Stomach (tissue), 9 donors: ENCODE data around the gene PAPSS1. TPM values are rescaled to one million over a fixed set of nuclear protein-coding genes. Genes with fewer than 3 reads are reported as not detected.

ENCODE experiments used
- DNase-seq, 2 donors: peaks; one replicate each; pipeline versions ENCODE4 v3.0.0 to v3.0.0-alpha.2; 2013 to 2019
- H3K27ac ChIP-seq, 5 donors: fragments of 200-600 bp in 4 of 5; sonication (generic) in 4 of 5; one replicate each; pipeline ENCODE4 v1.5.1; 2013 to 2019; ENCODE audit warnings: mild to moderate bottlenecking in 1 of 5, moderate library complexity in 1 of 5
- H3K27me3 ChIP-seq, 3 donors: fragments of 200-600 bp; sonication (generic); one replicate each; pipeline ENCODE4 v1.5.1; 2017 to 2019; ENCODE audit warnings: mixed run types in 1 of 3
- H3K36me3 ChIP-seq, 4 donors: fragments of 200-600 bp; sonication (generic); 1 replicate in 3 of 4; 2 replicates in 1 of 4; pipeline ENCODE4 v1.5.1; 2016 to 2019
- H3K4me1 ChIP-seq, 4 donors: fragments of 200-600 bp; sonication (generic); one replicate each; pipeline ENCODE4 v1.5.1; 2016 to 2019
- H3K4me3 ChIP-seq, 4 donors: fragments of 200-600 bp; sonication (generic) in 3 of 4; one replicate each; pipeline ENCODE4 v1.5.1; 2016 to 2019; ENCODE audit warnings: mild to moderate bottlenecking in 1 of 4
- H3K9me3 ChIP-seq, 4 donors: fragments of 200-600 bp; sonication (generic); one replicate each; pipeline ENCODE4 v1.5.1; 2016 to 2019
- CTCF ChIP-seq, 7 experiments: fragments of 450-650 bp in 4 of 7; fragments of 200-600 bp in 3 of 7; sonication (generic) in 3 of 7; IDR thresholded peaks; one replicate each; pipeline ENCODE4 v1.5.1; 2016 to 2019; ENCODE audit warnings: antibody characterized with exemption in 7 of 7, control low read depth in 2 of 7, mild to moderate bottlenecking in 1 of 7
- EP300 ChIP-seq: sonication (generic); formaldehyde crosslinking; IDR thresholded peaks from one replicate; pipeline ENCODE4 v1.6.1; 2017; ENCODE audit warnings: antibody characterized with exemption
- POLR2A ChIP-seq, 4 donors: fragments of 450-650 bp; IDR thresholded peaks; one replicate each; pipeline ENCODE4 v1.6.1; 2016; ENCODE audit warnings: antibody characterized with exemption in 4 of 4, control low read depth in 2 of 4, mild to moderate bottlenecking in 1 of 4, moderate library complexity in 1 of 4
- POLR2AphosphoS5 ChIP-seq, 3 donors: sonication (generic); formaldehyde crosslinking; IDR thresholded peaks; one replicate each; pipeline ENCODE4 v1.6.1; 2016; ENCODE audit warnings: antibody characterized with exemption in 3 of 3
- WGBS, 5 donors: extraction: QIAGEN DNeasy Blood & Tissue Kit in 3 of 5; methylation state at CpG; one replicate each; pipeline versions ENCODE4 v1.1.5 to v1.1.7; 2013 to 2018; 5-methylcytosine and 5-hydroxymethylcytosine counted together
- intact Hi-C: fragments of 100-400 bp; cut with DNase I; formaldehyde crosslinking; loops from one replicate; pipeline ENCODE4 v1.15.1; 2023; ENCODE audit warnings: low total_unique reads
- polyA plus RNA-seq, 3 donors: library from polyadenylated mRNA; stranded (reverse); fragments of 200-250 nt; gene quantifications; one replicate each; pipeline ENCODE4 v1.2.3, GENCODE V29; 2013
- total RNA-seq, 5 donors: library from RNA; depleted of rRNA; stranded (reverse); fragments of >200 nt; gene quantifications; one replicate each; pipeline versions ENCODE4 v1.1.0 to v1.2.3, GENCODE V29; 2014 to 2016
- donor health status: healthy with polysubstance abuse.
- donor health status: Bipolar disorder and iron deficiency.
- donor health status: healthy.

PAPSS1 gene
- total and polyA plus RNA-seq, 8 donors: 12.7 to 102 (median 46.8) TPM

- WGBS, 5 donors: 53 to 73% (median 60%) methylated on average over 3 of the region's 3 CpGs
- Histone ChIP-seq H3K27me3 (no peaks in the 10 kb centered on the region), H3K36me3 (peaks cover 10 to 26% (median 21%) of the 10 kb centered on the region in 4 donors), H3K9me3 (no peaks in the 10 kb centered on the region), H3K27ac (no peak overlapping the region), H3K4me1 (peaks cover 0 to 26% (median 2%) of the 10 kb centered on the region in 4 donors), H3K4me3 (no peak overlapping the region)
- TF ChIP-seq EP300 (no peak), POLR2AphosphoS5 (IDR thresholded peaks at IDR 0.05) (no peak)
- intact Hi-C loops: no loop called here
- DNase-seq: no peak
Measured at GRCh38 chr4:107616838-107617389, 103.1 kb downstream of the PAPSS1 start.

- no peak overlapping the region for H3K27ac ChIP-seq
- DNase-seq: no peak
- peaks cover 10 to 27% (median 22%) of the 10 kb centered on the region in 4 donors for H3K36me3 ChIP-seq
- 93 to 100% (median 97%) methylated on average over 1 of the region's 1 CpG for WGBS, 5 donors
- no peak overlapping the region for H3K4me3 ChIP-seq
- no peaks in the 10 kb centered on the region for H3K9me3 ChIP-seq
- no peak for TF ChIP-seq EP300
- TF ChIP-seq CTCF (IDR thresholded peaks at IDR 0.05): no peak
- no peak for TF ChIP-seq POLR2AphosphoS5 (IDR thresholded peaks at IDR 0.05)
- TF ChIP-seq POLR2A (IDR thresholded peaks at IDR 0.05): no peak
- intact Hi-C loops: no loop called here
- peaks cover 0 to 26% (median 2%) of the 10 kb centered on the region in 4 donors for H3K4me1 ChIP-seq
- H3K27me3 ChIP-seq: no peaks in the 10 kb centered on the region
Measured at GRCh38 chr4:107615809-107616208, 104.2 kb downstream of the PAPSS1 start.

GRCh38 chr4:107603430-107603829 lies 116.6 kb downstream of the PAPSS1 start:
- intact Hi-C loops: no loop called here
- H3K9me3 ChIP-seq: no peaks in the 10 kb centered on the region
- H3K36me3 ChIP-seq: no peaks in the 10 kb centered on the region
- H3K4me1 ChIP-seq: peaks cover 0 to 12% (median 8%) of the 10 kb centered on the region in 4 donors
- TF ChIP-seq CTCF (IDR thresholded peaks at IDR 0.05) (no peak), POLR2AphosphoS5 (IDR thresholded peaks at IDR 0.05) (peak in 1 of 3 donors; percentile 18), EP300 (no peak)
- DNase-seq: peak; percentile 13 to 34
- H3K4me3 ChIP-seq: no peak overlapping the region
- no peak overlapping the region for H3K27ac ChIP-seq
- no peaks in the 10 kb centered on the region for H3K27me3 ChIP-seq
- WGBS, 5 donors: 44 to 65% (median 55%) methylated on average over 4 of the region's 4 CpGs

- TF ChIP-seq POLR2AphosphoS5 (IDR thresholded peaks at IDR 0.05): no peak
- no peak for TF ChIP-seq CTCF (IDR thresholded peaks at IDR 0.05)
- peaks cover 0 to 12% (median 8%) of the 10 kb centered on the region in 4 donors for H3K4me1 ChIP-seq
- no peak for DNase-seq
- H3K27me3 ChIP-seq: no peaks in the 10 kb centered on the region
- no peaks in the 10 kb centered on the region for H3K9me3 ChIP-seq
- no peak overlapping the region for H3K27ac ChIP-seq
- intact Hi-C loops: no loop called here
- no peaks in the 10 kb centered on the region for H3K36me3 ChIP-seq
- no peak overlapping the region for H3K4me3 ChIP-seq
Measured at GRCh38 chr4:107600983-107601382, 119.1 kb downstream of the PAPSS1 start.

- TF ChIP-seq POLR2A (IDR thresholded peaks at IDR 0.05) (no peak), POLR2AphosphoS5 (IDR thresholded peaks at IDR 0.05) (no peak), EP300 (no peak), CTCF (IDR thresholded peaks at IDR 0.05) (no peak)
- Histone ChIP-seq H3K9me3 (no peaks in the 10 kb centered on the region), H3K4me3 (no peak overlapping the region), H3K27me3 (no peaks in the 10 kb centered on the region), H3K27ac (no peak overlapping the region), H3K4me1 (peaks cover 0 to 12% (median 8%) of the 10 kb centered on the region in 4 donors), H3K36me3 (no peaks in the 10 kb centered on the region)
- 46 to 53% (median 52%) methylated on average over 2 of the region's 2 CpGs for WGBS, 5 donors
- peak in 1 of 2 donors; percentile 9 for DNase-seq
- intact Hi-C loops: no loop called here
Measured at GRCh38 chr4:107600436-107600835, 119.6 kb downstream of the PAPSS1 start.
